ENCODE data around the gene DHX36. TPM values are rescaled to one million over a fixed set of nuclear protein-coding genes. Genes with fewer than 3 reads are reported as not detected.
A peak's percentile ranks its signal among the peaks of the same experiment; 100 is the strongest.

The DHX36 gene
- total RNA-seq, 1 donor = 53.4 TPM

DNA sequence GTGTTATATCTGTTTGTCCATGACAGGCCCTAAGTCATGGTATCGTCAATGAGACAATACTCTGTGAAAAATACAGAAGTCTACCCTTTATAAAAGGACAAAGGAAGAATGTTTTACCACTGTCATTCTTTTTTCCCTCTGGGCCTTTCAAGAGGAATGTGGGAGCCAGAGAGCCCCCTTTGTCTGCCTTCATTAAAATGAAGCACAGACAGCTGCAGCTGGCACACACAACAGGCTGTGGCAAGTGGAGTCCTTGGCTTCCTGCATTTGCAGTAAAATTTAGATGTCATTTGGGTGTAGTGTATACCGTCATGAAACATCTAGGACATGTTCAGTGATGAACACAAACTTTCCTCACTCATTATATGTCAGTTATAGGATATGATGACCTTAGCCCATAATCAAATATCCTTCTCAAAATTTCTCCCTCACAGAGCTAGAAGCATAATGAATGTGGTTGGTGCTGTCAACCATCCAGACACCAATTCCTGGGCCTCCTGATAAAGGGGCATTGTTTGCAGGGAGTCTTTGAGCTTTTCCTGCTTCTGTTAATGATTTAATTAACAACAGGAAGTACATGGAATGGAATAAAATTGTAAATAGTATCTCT, 76.4 kb downstream of the DHX36 start:
- no peak for DNase-seq (ENCODE audit: low read depth)
- TF ChIP-seq, protein P1, sequence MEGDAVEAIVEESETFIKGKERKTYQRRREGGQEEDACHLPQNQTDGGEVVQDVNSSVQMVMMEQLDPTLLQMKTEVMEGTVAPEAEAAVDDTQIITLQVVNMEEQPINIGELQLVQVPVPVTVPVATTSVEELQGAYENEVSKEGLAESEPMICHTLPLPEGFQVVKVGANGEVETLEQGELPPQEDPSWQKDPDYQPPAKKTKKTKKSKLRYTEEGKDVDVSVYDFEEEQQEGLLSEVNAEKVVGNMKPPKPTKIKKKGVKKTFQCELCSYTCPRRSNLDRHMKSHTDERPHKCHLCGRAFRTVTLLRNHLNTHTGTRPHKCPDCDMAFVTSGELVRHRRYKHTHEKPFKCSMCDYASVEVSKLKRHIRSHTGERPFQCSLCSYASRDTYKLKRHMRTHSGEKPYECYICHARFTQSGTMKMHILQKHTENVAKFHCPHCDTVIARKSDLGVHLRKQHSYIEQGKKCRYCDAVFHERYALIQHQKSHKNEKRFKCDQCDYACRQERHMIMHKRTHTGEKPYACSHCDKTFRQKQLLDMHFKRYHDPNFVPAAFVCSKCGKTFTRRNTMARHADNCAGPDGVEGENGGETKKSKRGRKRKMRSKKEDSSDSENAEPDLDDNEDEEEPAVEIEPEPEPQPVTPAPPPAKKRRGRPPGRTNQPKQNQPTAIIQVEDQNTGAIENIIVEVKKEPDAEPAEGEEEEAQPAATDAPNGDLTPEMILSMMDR (IDR thresholded peaks at IDR 0.05; ENCODE audit: insufficient read depth, low read length) = no peak
- no peak overlapping the region for H3K4me3 ChIP-seq (ENCODE audit: low read depth, low read length)

DNA sequence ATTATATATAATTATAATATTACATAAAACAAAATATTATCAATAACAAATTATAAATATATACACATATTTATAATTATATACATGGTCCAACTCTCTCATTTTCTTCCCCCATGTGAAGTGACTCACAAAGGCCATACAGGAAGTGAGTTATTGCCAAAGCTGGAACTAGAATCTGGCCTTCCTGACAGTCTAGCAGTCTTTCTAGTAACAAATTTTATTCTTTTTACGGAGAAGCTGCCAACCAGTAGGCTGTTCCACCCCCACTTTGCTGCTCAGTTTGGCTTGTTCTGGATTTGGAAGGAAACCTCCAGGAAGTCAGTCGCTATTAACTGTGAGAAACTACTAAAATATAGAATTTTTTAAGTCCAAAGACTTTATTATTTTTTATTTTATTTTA, 79.6 kb downstream of the DHX36 start:
- peak; percentile 64 for DNase-seq (ENCODE audit: low read depth)
- H3K4me3 ChIP-seq (ENCODE audit: low read depth, low read length) = no peak overlapping the region
- TF ChIP-seq, protein P1 (IDR thresholded peaks at IDR 0.05; ENCODE audit: insufficient read depth, low read length) = no peak

DNA sequence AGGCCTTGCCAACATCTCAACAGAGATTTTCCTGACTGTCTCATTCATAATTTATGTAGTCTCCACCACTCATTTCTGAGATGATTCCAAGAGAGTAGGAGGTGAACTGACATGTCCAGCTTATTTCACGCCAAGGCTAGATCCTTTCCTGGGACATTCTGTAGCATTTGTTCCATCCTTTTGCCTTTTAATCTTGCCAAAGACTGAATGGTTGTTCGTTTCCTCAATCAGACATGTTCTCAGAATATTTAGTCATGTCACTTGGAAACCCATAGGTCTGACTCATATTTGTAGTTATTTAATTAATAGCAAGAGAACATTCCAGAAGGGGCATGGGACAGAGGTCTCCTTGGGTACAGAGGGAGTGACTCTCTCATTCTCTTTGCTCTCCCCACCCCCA, 80.9 kb downstream of the DHX36 start:
- DNase-seq (ENCODE audit: low read depth) = peak; percentile 52
- H3K4me3 ChIP-seq (ENCODE audit: low read depth, low read length) = no peak overlapping the region
- TF ChIP-seq, protein P1 (IDR thresholded peaks at IDR 0.05; ENCODE audit: insufficient read depth, low read length) = no peak

DNA sequence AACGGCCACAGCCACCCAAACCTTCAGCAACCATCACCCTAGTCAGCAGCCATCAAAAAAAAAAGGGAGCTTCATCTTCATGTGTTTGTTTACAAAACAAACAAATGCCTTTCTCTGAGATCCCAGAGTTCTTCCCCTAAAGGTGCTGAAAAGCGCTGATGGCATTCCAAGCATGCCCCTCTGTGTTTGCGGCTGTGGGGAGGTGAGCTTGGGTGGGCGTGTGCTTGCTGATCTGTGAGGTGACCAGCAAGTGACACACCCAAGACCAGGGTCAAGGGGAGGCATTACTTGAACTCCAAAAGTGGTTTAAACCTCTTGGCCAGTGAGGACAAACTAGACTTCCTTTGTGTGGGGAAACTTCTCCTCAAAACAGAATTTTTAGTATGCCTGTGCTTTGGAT, 81.5 kb downstream of the DHX36 start:
- TF ChIP-seq, protein P1 (IDR thresholded peaks at IDR 0.05; ENCODE audit: insufficient read depth, low read length) = no peak
- no peak overlapping the region for H3K4me3 ChIP-seq (ENCODE audit: low read depth, low read length)
- no peak for DNase-seq (ENCODE audit: low read depth)

DNA sequence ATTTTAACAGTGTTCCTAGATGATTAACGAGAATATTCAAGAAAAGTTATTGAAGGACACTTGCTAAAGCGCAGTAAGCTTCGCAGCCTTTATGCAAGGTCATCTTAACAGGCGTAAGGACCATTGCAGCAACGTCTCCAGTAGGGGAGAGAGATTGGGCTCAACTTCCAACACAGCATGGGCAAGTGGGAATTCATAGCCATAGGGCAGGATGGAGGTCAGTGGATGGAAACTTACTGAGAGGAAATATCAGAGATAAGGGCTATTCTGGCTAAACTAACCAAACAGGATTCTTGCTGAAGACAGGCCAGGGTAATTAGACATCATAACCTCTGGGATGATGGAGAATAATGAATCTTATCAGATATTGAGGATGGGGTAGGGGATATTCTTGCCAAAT, 82.8 kb downstream of the DHX36 start:
- no peak overlapping the region for H3K4me3 ChIP-seq (ENCODE audit: low read depth, low read length)
- no peak for DNase-seq (ENCODE audit: low read depth)
- TF ChIP-seq, protein P1 (IDR thresholded peaks at IDR 0.05; ENCODE audit: insufficient read depth, low read length) = no peak

DNA sequence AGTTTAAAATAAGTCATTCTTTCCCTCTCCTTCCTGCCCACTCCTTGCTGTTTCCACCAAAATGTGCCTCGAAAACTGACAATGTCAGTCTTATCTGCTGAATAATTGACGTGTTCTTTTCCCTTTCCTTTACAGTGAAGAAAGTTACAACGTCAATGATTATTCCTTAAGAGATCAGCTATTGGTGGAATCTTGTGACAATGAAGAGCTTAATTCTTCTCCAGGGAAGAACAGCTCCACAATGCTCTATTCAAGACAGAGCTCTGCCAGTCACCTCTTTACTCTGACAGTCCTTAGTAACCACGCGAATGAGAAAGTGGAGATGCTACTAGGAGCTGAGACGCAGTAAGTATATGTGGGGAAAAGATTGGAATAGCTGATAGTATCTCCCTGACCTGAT, 84.1 kb downstream of the DHX36 start:
- no peak for DNase-seq (ENCODE audit: low read depth)
- TF ChIP-seq, protein P1 (IDR thresholded peaks at IDR 0.05; ENCODE audit: insufficient read depth, low read length) = no peak

DNA sequence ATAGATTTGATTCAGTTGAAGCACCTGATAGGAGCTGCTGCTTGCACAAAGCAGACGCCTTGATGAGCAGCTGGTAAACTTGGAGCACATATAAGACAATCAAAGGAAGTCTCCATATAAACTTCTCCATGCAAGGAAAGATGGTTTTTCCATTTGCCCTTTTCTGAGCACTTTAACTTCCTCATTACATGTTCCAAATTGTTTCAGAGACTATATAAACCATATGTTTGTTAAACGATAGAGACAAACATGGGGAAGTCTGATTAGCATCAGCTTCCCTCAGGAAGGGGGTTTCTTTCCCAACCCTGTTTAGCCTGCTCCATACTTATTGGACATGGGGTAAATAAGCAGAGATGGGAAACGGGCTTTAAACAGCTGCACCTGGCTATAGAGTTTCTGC, 88.0 kb downstream of the DHX36 start:
- TF ChIP-seq, protein P1 (IDR thresholded peaks at IDR 0.05; ENCODE audit: insufficient read depth, low read length) = no peak
- no peak for DNase-seq (ENCODE audit: low read depth)
- no peak overlapping the region for H3K4me3 ChIP-seq (ENCODE audit: low read depth, low read length)

More for the DNA sequence above, 84.1 kb downstream of the DHX36 start:
- H3K4me3 ChIP-seq (ENCODE audit: low read depth, low read length) = no peak overlapping the region

Data from fibroblast of the aortic adventitia (primary cell).